SK-N-SH treated with all-trans-retinoic acid at 6 μM for 48 hours (cell line): ENCODE measurements around the gene GPR31.

ENCODE experiments used
- PATZ1 ChIP-seq: fragments of 250-450 bp; sonication (Bioruptor Pico); IDR thresholded peaks from 2 replicates; pipeline ENCODE4 v1.8.0; 2020; ENCODE audit warnings: mild to moderate bottlenecking, moderate library complexity, borderline replicate concordance
- SNAI2 ChIP-seq: fragments of 250-450 bp; sonication (Bioruptor Pico); IDR thresholded peaks from 2 replicates; pipeline ENCODE4 v1.5.0; 2020; ENCODE audit warnings: mild to moderate bottlenecking, moderate library complexity
- ZC3H10 ChIP-seq: fragments of 250-450 bp; sonication (Bioruptor Pico); IDR thresholded peaks from 2 replicates; pipeline ENCODE4 v1.5.1; 2021; ENCODE audit warnings: mild to moderate bottlenecking, moderate library complexity
- ZFP3 ChIP-seq: fragments of 250-450 bp; sonication (Bioruptor Pico); IDR thresholded peaks from 2 replicates; pipeline ENCODE4 v1.5.0; 2020; ENCODE audit warnings: mild to moderate bottlenecking, moderate library complexity
- ZFP30 ChIP-seq: fragments of 450-650 bp; formaldehyde crosslinking; IDR thresholded peaks from 2 replicates; pipeline ENCODE4 v1.5.0; 2022; ENCODE audit warnings: mild to moderate bottlenecking, moderate library complexity
- TF ChIP-seq, protein P1 (sequence below): fragments of 250-450 bp; sonication (Bioruptor Pico); IDR thresholded peaks from 2 replicates; pipeline ENCODE4 v1.5.0; 2020; ENCODE audit warnings: mild to moderate bottlenecking, moderate library complexity
- TF ChIP-seq, protein P2 (sequence below): fragments of 250-450 bp; sonication (Bioruptor Pico); IDR thresholded peaks from 2 replicates; pipeline ENCODE4 v1.5.1; 2021; ENCODE audit warnings: mild to moderate bottlenecking, moderate library complexity

DNA sequence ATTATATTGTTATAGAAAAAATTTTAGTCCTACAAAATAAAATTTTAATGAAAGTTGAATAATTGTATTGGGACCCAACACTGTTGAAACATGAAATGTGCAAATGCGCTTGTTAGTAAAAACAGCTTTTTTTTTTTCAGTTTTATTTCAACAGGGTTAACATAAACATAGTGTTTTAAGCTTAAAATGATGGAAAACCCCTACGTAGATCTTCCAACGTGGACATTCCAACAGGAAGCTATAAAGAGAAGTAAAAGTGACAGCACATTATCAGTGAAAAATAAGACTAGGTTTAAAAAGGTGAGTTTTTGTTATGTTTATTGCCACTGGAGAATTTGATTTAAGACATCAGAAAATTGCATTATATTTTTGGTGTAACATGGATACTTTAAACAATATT is 6.5 kb upstream of the GPR31 start:
- no peak for TF ChIP-seq ZFP3 (CRISPR knock-in tag)
- TF ChIP-seq ZC3H10: no peak
- TF ChIP-seq, protein P1, sequence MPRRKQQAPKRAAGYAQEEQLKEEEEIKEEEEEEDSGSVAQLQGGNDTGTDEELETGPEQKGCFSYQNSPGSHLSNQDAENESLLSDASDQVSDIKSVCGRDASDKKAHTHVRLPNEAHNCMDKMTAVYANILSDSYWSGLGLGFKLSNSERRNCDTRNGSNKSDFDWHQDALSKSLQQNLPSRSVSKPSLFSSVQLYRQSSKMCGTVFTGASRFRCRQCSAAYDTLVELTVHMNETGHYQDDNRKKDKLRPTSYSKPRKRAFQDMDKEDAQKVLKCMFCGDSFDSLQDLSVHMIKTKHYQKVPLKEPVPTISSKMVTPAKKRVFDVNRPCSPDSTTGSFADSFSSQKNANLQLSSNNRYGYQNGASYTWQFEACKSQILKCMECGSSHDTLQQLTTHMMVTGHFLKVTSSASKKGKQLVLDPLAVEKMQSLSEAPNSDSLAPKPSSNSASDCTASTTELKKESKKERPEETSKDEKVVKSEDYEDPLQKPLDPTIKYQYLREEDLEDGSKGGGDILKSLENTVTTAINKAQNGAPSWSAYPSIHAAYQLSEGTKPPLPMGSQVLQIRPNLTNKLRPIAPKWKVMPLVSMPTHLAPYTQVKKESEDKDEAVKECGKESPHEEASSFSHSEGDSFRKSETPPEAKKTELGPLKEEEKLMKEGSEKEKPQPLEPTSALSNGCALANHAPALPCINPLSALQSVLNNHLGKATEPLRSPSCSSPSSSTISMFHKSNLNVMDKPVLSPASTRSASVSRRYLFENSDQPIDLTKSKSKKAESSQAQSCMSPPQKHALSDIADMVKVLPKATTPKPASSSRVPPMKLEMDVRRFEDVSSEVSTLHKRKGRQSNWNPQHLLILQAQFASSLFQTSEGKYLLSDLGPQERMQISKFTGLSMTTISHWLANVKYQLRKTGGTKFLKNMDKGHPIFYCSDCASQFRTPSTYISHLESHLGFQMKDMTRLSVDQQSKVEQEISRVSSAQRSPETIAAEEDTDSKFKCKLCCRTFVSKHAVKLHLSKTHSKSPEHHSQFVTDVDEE (CRISPR knock-in tag): no peak
- no peak for TF ChIP-seq ZFP30 (CRISPR knock-in tag)
- TF ChIP-seq SNAI2 (CRISPR knock-in tag): no peak
- TF ChIP-seq, protein P2, sequence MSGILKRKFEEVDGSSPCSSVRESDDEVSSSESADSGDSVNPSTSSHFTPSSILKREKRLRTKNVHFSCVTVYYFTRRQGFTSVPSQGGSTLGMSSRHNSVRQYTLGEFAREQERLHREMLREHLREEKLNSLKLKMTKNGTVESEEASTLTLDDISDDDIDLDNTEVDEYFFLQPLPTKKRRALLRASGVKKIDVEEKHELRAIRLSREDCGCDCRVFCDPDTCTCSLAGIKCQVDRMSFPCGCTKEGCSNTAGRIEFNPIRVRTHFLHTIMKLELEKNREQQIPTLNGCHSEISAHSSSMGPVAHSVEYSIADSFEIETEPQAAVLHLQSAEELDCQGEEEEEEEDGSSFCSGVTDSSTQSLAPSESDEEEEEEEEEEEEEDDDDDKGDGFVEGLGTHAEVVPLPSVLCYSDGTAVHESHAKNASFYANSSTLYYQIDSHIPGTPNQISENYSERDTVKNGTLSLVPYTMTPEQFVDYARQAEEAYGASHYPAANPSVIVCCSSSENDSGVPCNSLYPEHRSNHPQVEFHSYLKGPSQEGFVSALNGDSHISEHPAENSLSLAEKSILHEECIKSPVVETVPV (CRISPR knock-in tag): no peak
- no peak for TF ChIP-seq PATZ1 (CRISPR knock-in tag)
